HepG2 (cell line): ENCODE data around the gene BTAF1. TPM values are rescaled to one million over a fixed set of nuclear protein-coding genes. Genes with fewer than 3 reads are reported as not detected.
A peak's percentile ranks its signal among the peaks of the same experiment; 100 is the strongest.

Experiments
- DMTF1 ChIP-seq: sonication (generic); formaldehyde crosslinking; IDR thresholded peaks from 2 replicates; pipeline ENCODE4 v1.4.0; 2020; ENCODE audit warnings: mild to moderate bottlenecking, missing genetic modification reagents
- HOXA3 ChIP-seq: sonication (generic); formaldehyde crosslinking; IDR thresholded peaks from 2 replicates; pipeline ENCODE4 v1.5.0; 2020; ENCODE audit warnings: missing genetic modification reagents
- MAFG ChIP-seq: sonication (generic); formaldehyde crosslinking; IDR thresholded peaks from 2 replicates; pipeline ENCODE4 v1.5.1; 2020; ENCODE audit warnings: mild to moderate bottlenecking, missing genetic modification reagents
- MXI1 ChIP-seq: IDR thresholded peaks from 3 replicates; pipeline ENCODE4 v1.6.1; 2012; ENCODE audit warnings: low read depth, low read length, inconsistent platforms, borderline replicate concordance
- NCOA2 ChIP-seq: sonication (generic); formaldehyde crosslinking; IDR thresholded peaks from 2 replicates; pipeline ENCODE4 v1.8.0; 2022; ENCODE audit warnings: inconsistent platforms
- RCOR2 ChIP-seq: IDR thresholded peaks from 2 replicates; pipeline ENCODE4 v1.6.1; 2016; ENCODE audit warnings: missing biosample characterization, missing genetic modification reagents
- SRSF9 ChIP-seq: fragments of 200-400 bp; formaldehyde crosslinking; IDR thresholded peaks from 2 replicates; pipeline ENCODE4 v1.6.1; 2018; ENCODE audit warnings: borderline replicate concordance, mild to moderate bottlenecking, low read depth, low read length; ENCODE audit not compliant: insufficient read depth, poor library complexity, severe bottlenecking
- TARDBP ChIP-seq: sonication (generic); formaldehyde crosslinking; IDR thresholded peaks from 2 replicates; pipeline ENCODE4 v1.8.0; 2022; ENCODE audit warnings: mild to moderate bottlenecking, missing genetic modification reagents
- TMF1 ChIP-seq: sonication (generic); formaldehyde crosslinking; IDR thresholded peaks from 2 replicates; pipeline ENCODE4 v1.8.1; 2022; ENCODE audit warnings: low read depth, missing genetic modification reagents
- TRIM24 ChIP-seq: sonication (generic); formaldehyde crosslinking; IDR thresholded peaks from 2 replicates; pipeline ENCODE4 v1.8.0; 2022; ENCODE audit warnings: mild to moderate bottlenecking, missing genetic modification reagents
- ZBTB43 ChIP-seq: sonication (generic); formaldehyde crosslinking; conservative IDR thresholded peaks from 2 replicates; pipeline ENCODE4 v1.4.0; 2020; ENCODE audit warnings: missing genetic modification reagents
- ZNF235 ChIP-seq: sonication (generic); formaldehyde crosslinking; IDR thresholded peaks from 2 replicates; pipeline ENCODE4 v1.8.1; 2023; ENCODE audit warnings: mild to moderate bottlenecking, missing genetic modification reagents, borderline replicate concordance
- ZNF274 ChIP-seq: sonication (generic); formaldehyde crosslinking; IDR thresholded peaks from 2 replicates; pipeline ENCODE4 v1.5.1; 2020; ENCODE audit warnings: mild to moderate bottlenecking, missing genetic modification reagents
- ZNF589 ChIP-seq: sonication (generic); formaldehyde crosslinking; conservative IDR thresholded peaks from 2 replicates; pipeline ENCODE4 v1.8.0; 2022; ENCODE audit warnings: mild to moderate bottlenecking, moderate library complexity, missing genetic modification reagents
- ZNF652 ChIP-seq: IDR thresholded peaks from 2 replicates; pipeline ENCODE4 v1.6.1; 2016; ENCODE audit warnings: low read depth, borderline replicate concordance
- ZSCAN30 ChIP-seq: sonication (generic); formaldehyde crosslinking; IDR thresholded peaks from 2 replicates; pipeline ENCODE4 v1.5.0; 2020; ENCODE audit warnings: mild to moderate bottlenecking, missing genetic modification reagents
- polyA plus RNA-seq, 8 experiments: library from polyadenylated mRNA; depleted of rRNA in 3 of 8; stranded (reverse) in 7 of 8; unstranded in 1 of 8; fragments of >200 nt; fragmentation: Illumina TruSeq in 4 of 8; extraction: Trizol in 4 of 8; gene quantifications; 2 replicates each; pipeline versions ENCODE4 v1.2.1 to v1.2.3, GENCODE V29; 2011 to 2016; ENCODE audit warnings: low read depth in 4 of 8, missing spikeins in 1 of 8, mixed read lengths in 1 of 8; ENCODE audit not compliant: insufficient read depth in 1 of 8
- total RNA-seq, 5 experiments: library from RNA; depleted of rRNA; stranded (reverse); fragments of >200 nt; fragmentation: Illumina TruSeq; extraction: Trizol; gene quantifications; 2 replicates each; pipeline ENCODE4 v1.2.3, GENCODE V29; 2016; ENCODE audit warnings: low read depth in 1 of 5
- TF ChIP-seq, protein P1 (sequence below): sonication (generic); formaldehyde crosslinking; IDR thresholded peaks from 2 replicates; pipeline ENCODE4 v1.4.0; 2020; ENCODE audit warnings: missing genetic modification reagents
- TF ChIP-seq, protein P2 (sequence below): sonication (generic); formaldehyde crosslinking; IDR thresholded peaks from 2 replicates; pipeline ENCODE4 v1.4.0; 2020; ENCODE audit warnings: missing genetic modification reagents, borderline replicate concordance
- TF ChIP-seq, protein P3 (sequence below): sonication (generic); formaldehyde crosslinking; IDR thresholded peaks from 2 replicates; pipeline ENCODE4 v1.4.0; 2020; ENCODE audit warnings: mild to moderate bottlenecking, missing genetic modification reagents

Gene BTAF1
- total and polyA plus RNA-seq, 2 of the 13 experiments (the other 11 are each of a cell fraction or from before 2014, with no cell fraction given): 38.6 to 54.1 TPM

DNA sequence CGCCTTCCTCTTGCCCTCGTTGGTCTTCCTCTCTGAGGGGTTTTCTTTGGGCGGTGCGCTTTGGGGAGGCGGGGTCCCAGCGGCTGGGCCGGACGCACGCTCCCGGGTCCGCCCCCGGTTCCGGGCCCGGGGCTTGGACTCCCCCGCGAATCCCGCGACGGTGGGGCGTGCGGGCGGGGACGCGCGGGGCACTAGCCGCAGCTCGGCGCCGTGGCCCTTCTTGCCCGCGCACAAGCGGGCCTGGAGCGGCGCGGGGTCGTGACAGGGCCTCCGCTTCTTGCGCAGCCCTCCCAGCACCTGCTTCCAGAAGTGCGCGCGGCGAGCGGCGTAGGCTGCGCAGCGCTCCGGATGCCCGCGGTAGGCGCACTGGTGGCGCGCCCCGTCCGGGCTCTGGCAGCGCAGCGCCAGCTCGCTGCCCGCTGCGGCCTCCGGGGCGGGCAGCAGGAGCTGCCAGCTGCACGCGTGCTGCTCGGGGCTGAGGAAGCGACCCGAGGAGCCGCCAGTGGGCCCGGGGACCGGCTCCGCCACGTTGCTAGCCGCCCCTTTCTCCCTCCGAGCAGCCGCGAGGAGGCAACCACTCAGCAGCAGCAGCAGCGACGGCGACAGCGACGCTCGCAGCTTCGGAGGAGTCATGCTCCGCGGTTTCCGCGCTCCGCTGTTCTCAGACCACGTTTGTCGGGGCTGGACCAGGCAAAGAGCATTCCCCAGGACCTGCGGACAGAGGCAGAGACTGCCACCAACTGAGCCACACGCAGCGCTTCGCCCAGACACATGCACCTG lies 15.0 kb upstream of the BTAF1 start (continued):
- TF ChIP-seq, protein P1, sequence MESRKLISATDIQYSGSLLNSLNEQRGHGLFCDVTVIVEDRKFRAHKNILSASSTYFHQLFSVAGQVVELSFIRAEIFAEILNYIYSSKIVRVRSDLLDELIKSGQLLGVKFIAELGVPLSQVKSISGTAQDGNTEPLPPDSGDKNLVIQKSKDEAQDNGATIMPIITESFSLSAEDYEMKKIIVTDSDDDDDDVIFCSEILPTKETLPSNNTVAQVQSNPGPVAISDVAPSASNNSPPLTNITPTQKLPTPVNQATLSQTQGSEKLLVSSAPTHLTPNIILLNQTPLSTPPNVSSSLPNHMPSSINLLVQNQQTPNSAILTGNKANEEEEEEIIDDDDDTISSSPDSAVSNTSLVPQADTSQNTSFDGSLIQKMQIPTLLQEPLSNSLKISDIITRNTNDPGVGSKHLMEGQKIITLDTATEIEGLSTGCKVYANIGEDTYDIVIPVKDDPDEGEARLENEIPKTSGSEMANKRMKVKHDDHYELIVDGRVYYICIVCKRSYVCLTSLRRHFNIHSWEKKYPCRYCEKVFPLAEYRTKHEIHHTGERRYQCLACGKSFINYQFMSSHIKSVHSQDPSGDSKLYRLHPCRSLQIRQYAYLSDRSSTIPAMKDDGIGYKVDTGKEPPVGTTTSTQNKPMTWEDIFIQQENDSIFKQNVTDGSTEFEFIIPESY (CRISPR knock-in tag): no peak
- TF ChIP-seq ZBTB43 (CRISPR knock-in tag) (peak; percentile 66; the same call in 1 of the 2 replicates), NCOA2 (CRISPR knock-in tag) (peak; percentile 42), ZNF652 (CRISPR knock-in tag) (no peak), DMTF1 (no peak), ZNF274 (CRISPR knock-in tag) (peak; percentile 84), ZNF589 (no peak), MAFG (CRISPR knock-in tag) (no peak), TRIM24 (no peak), ZNF235 (CRISPR knock-in tag) (peak; percentile 71; the same call in 1 of the 2 replicates), TMF1 (CRISPR knock-in tag) (peak; percentile 76; the same call in 1 of the 2 replicates), HOXA3 (CRISPR knock-in tag) (peak; percentile 86), SRSF9 (no peak), RCOR2 (CRISPR knock-in tag) (peak; percentile 66), ZSCAN30 (CRISPR knock-in tag) (no peak), TARDBP (CRISPR knock-in tag) (0 out of 2 replicates have a peak, but pooled peaks have one; percentile 15), MXI1 (peak; percentile 47; the same call in 1 of the 3 replicates)
- TF ChIP-seq, protein P2, sequence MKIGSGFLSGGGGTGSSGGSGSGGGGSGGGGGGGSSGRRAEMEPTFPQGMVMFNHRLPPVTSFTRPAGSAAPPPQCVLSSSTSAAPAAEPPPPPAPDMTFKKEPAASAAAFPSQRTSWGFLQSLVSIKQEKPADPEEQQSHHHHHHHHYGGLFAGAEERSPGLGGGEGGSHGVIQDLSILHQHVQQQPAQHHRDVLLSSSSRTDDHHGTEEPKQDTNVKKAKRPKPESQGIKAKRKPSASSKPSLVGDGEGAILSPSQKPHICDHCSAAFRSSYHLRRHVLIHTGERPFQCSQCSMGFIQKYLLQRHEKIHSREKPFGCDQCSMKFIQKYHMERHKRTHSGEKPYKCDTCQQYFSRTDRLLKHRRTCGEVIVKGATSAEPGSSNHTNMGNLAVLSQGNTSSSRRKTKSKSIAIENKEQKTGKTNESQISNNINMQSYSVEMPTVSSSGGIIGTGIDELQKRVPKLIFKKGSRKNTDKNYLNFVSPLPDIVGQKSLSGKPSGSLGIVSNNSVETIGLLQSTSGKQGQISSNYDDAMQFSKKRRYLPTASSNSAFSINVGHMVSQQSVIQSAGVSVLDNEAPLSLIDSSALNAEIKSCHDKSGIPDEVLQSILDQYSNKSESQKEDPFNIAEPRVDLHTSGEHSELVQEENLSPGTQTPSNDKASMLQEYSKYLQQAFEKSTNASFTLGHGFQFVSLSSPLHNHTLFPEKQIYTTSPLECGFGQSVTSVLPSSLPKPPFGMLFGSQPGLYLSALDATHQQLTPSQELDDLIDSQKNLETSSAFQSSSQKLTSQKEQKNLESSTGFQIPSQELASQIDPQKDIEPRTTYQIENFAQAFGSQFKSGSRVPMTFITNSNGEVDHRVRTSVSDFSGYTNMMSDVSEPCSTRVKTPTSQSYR (CRISPR knock-in tag): peak; percentile 16; the same call in 1 of the 2 replicates
- TF ChIP-seq, protein P3, sequence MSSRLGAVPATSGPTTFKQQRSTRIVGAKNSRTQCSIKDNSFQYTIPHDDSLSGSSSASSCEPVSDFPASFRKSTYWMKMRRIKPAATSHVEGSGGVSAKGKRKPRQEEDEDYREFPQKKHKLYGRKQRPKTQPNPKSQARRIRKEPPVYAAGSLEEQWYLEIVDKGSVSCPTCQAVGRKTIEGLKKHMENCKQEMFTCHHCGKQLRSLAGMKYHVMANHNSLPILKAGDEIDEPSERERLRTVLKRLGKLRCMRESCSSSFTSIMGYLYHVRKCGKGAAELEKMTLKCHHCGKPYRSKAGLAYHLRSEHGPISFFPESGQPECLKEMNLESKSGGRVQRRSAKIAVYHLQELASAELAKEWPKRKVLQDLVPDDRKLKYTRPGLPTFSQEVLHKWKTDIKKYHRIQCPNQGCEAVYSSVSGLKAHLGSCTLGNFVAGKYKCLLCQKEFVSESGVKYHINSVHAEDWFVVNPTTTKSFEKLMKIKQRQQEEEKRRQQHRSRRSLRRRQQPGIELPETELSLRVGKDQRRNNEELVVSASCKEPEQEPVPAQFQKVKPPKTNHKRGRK (CRISPR knock-in tag): no peak
